GM12878 (cell line): ENCODE results near the gene TFF1. TPM values are rescaled to one million over a fixed set of nuclear protein-coding genes. Genes with fewer than 3 reads are reported as not detected.

Source experiments
- ATAC-seq: fragments of 200-7000 bp; cut with Tn5 transposase; 3 replicates; pipeline ENCODE4 v1.9.1; 2020; ENCODE audit warnings: mild to moderate bottlenecking, moderate library complexity
- BruUV-seq: library from RNA; stranded (reverse); fragments of 400-500 nt; replicated peaks from 2 replicates; lab custom pipeline; 2021; lab: Mats Ljungman, UMichigan
- CTCF ChIA-PET: fragments of 300-600 bp; sonication (Branson Sonifier 250); formaldehyde crosslinking; extraction: SDS; loops from one replicate; lab custom pipeline; 2021; ENCODE audit warnings: inconsistent platforms; lab: Yijun Ruan, JAX
- POLR2A ChIA-PET: fragments of 350-600 bp; formaldehyde crosslinking; extraction: SDS; loops from one replicate; lab custom pipeline; 2021; ENCODE audit warnings: inconsistent platforms; lab: Charles Lee
- RAD21 ChIA-PET: fragments of 300-600 bp; sonication (Branson Sonifier 250); formaldehyde crosslinking; loops from one replicate; lab custom pipeline; 2023; ENCODE audit warnings: antibody characterized with exemption; ENCODE audit not compliant: unreplicated experiment; lab: Charles Lee
- SMC1A ChIA-PET: fragments of 300-600 bp; sonication (Branson Sonifier 250); formaldehyde crosslinking; loops from one replicate; lab custom pipeline; 2023; ENCODE audit not compliant: unreplicated experiment, uncharacterized antibody; lab: Charles Lee
- DNase-seq: peaks from one replicate; pipeline ENCODE4 v3.0.0-alpha.2; 2011; ENCODE audit warnings: low read depth, low spot score
- FAIRE-seq: peaks from 3 replicates; lab custom pipeline; 2011; peaks lifted over from hg19 to GRCh38; lab: Jason Lieb, UNC
- H2AFZ ChIP-seq: 2 replicates; pipeline ENCODE4 v1.6.0; 2011; ENCODE audit warnings: low read depth, low read length, control low read depth; ENCODE audit not compliant: control insufficient read depth
- H3K27ac ChIP-seq: 2 replicates; pipeline ENCODE4 v1.5.1; 2011; ENCODE audit warnings: control low read depth; ENCODE audit not compliant: control insufficient read depth, insufficient read depth
- H3K27me3 ChIP-seq, 2 experiments: replicated peaks in 1 of 2; 2 replicates each; pipeline versions ENCODE4 v1.6.0 to v1.6.1; 2011; ENCODE audit warnings: low read length in 1 of 2; ENCODE audit not compliant: control insufficient read depth in 2 of 2, insufficient read depth in 2 of 2
- H3K36me3 ChIP-seq, 2 experiments: 2 replicates each; pipeline ENCODE4 v1.5.1; 2011; ENCODE audit warnings: low read length in 1 of 2; ENCODE audit not compliant: control insufficient read depth in 2 of 2, insufficient read depth in 2 of 2
- H3K4me1 ChIP-seq: 2 replicates; pipeline ENCODE4 v1.6.1; 2011; ENCODE audit warnings: mild to moderate bottlenecking, low read length, moderate library complexity, mixed read lengths; ENCODE audit not compliant: control insufficient read depth, insufficient read depth
- H3K4me2 ChIP-seq: 2 replicates; pipeline ENCODE4 v1.6.0; 2011; ENCODE audit warnings: control low read depth; ENCODE audit not compliant: control insufficient read depth, insufficient read depth
- H3K4me3 ChIP-seq: fragments of 200-600 bp; sonication (generic); 2 replicates; pipeline ENCODE4 v1.5.1; 2016
- H3K79me2 ChIP-seq: 2 replicates; pipeline ENCODE4 v1.6.0; 2011; ENCODE audit warnings: low read length; ENCODE audit not compliant: control insufficient read depth, insufficient read depth
- H3K9ac ChIP-seq: 2 replicates; pipeline ENCODE4 v1.8.0; 2011; ENCODE audit warnings: low read length, control low read depth, mixed read lengths; ENCODE audit not compliant: control insufficient read depth, insufficient read depth
- H3K9me3 ChIP-seq: replicated peaks from 3 replicates; pipeline ENCODE4 v1.5.1; 2011; ENCODE audit warnings: mild to moderate bottlenecking, low read length; ENCODE audit not compliant: control insufficient read depth, insufficient read depth
- H4K20me1 ChIP-seq: 2 replicates; pipeline ENCODE4 v1.6.0; 2011; ENCODE audit not compliant: control insufficient read depth, insufficient read depth
- BCL11A ChIP-seq: IDR thresholded peaks from 2 replicates; pipeline ENCODE4 v1.6.1; 2011; ENCODE audit warnings: low read depth, low read length
- BCL3 ChIP-seq: IDR thresholded peaks from 2 replicates; pipeline ENCODE4 v1.6.1; 2011; ENCODE audit warnings: borderline replicate concordance, low read depth, mild to moderate bottlenecking, moderate library complexity, low read length; ENCODE audit not compliant: insufficient read depth, poor library complexity, severe bottlenecking
- BCLAF1 ChIP-seq: fragments of 450-650 bp; IDR thresholded peaks from 2 replicates; pipeline ENCODE4 v1.6.1; 2017; ENCODE audit warnings: antibody characterized with exemption, mild to moderate bottlenecking, moderate library complexity
- IKZF2 ChIP-seq, 2 experiments: fragments of 450-650 bp; IDR thresholded peaks; 2 replicates each; pipeline ENCODE4 v1.6.1; 2017; ENCODE audit warnings: mild to moderate bottlenecking in 2 of 2, moderate library complexity in 2 of 2
- JUND ChIP-seq: IDR thresholded peaks from 2 replicates; pipeline ENCODE4 v1.6.1; 2012; ENCODE audit warnings: low read depth, mild to moderate bottlenecking, low read length, improper control_type of control experiment, moderate library complexity
- POU2F2 ChIP-seq: IDR thresholded peaks from 3 replicates; pipeline ENCODE4 v1.6.1; 2011; ENCODE audit warnings: low read depth, mild to moderate bottlenecking, low read length, borderline replicate concordance
- RB1 ChIP-seq: fragments of 450-650 bp; formaldehyde crosslinking; IDR thresholded peaks from 2 replicates; pipeline ENCODE4 v1.6.1; 2017; ENCODE audit warnings: mild to moderate bottlenecking, borderline replicate concordance
- SP1 ChIP-seq: IDR thresholded peaks from one replicate; pipeline ENCODE4 v1.6.1; 2011; ENCODE audit warnings: low read depth, low read length
- SREBF1 ChIP-seq: IDR thresholded peaks from 2 replicates; pipeline ENCODE4 v1.6.1; 2012; ENCODE audit warnings: mild to moderate bottlenecking, low read length
- WGBS: methylation state at CpG from one replicate; pipeline ENCODE4 v1.1.6; 2016; ENCODE audit warnings: low lambda C conversion rate; ENCODE audit not compliant: insufficient replicate concordance, insufficient coverage; ENCODE audit errors: missing lambda C conversion rate; 5-methylcytosine and 5-hydroxymethylcytosine counted together
- in situ Hi-C: fragments of 300-500 bp; cut with MboI; formaldehyde crosslinking; loops from 9 replicates; pipeline ENCODE4 v1.14.3; 2018; ENCODE audit warnings: mixed read lengths
- intact Hi-C: fragments of 100-400 bp; cut with micrococcal nuclease; formaldehyde crosslinking; loops from one replicate; pipeline ENCODE4 v1.14.2; 2022; ENCODE audit not compliant: unreplicated experiment
- polyA plus RNA-seq, 11 experiments: library from polyadenylated mRNA; depleted of rRNA in 4 of 11; unstranded in 6 of 11; stranded (reverse) in 5 of 11; fragments of >200 nt; fragmentation: Nextera tagmentation in 4 of 11; fragmentation: Illumina TruSeq in 1 of 11; extraction: Ambion mirVana in 4 of 11; extraction: Trizol in 1 of 11; gene quantifications; 1 replicate in 1 of 11; 2 replicates in 10 of 11; pipeline versions ENCODE4 v1.2.1 to v1.2.3, GENCODE V29; 2011 to 2016; ENCODE audit warnings: inconsistent platforms in 2 of 11, missing spikeins in 2 of 11, low read depth in 1 of 11
- total RNA-seq, 4 experiments: library from RNA; depleted of rRNA in 3 of 4; stranded (reverse); fragments of >200 nt in 3 of 4; fragmentation: Illumina TruSeq in 1 of 4; extraction: Trizol in 1 of 4; gene quantifications; 2 replicates each; pipeline versions ENCODE4 v1.2.1 to v1.2.3, GENCODE V29; 2013 to 2021
- TF ChIP-seq, protein P1 (sequence below): fragments of 450-650 bp; formaldehyde crosslinking; IDR thresholded peaks from 2 replicates; pipeline ENCODE4 v1.4.0; 2020; ENCODE audit warnings: mild to moderate bottlenecking, moderate library complexity
- TF ChIP-seq, protein P2 (sequence below): fragments of 450-650 bp; IDR thresholded peaks from 2 replicates; pipeline ENCODE4 v1.6.1; 2017; ENCODE audit warnings: mild to moderate bottlenecking, moderate library complexity

The TFF1 gene
- total and polyA plus RNA-seq, 10 of the 15 experiments (the other 5 are each of a cell fraction or from before 2014, with no cell fraction given): 0.13 TPM; not detected in 9

DNA sequence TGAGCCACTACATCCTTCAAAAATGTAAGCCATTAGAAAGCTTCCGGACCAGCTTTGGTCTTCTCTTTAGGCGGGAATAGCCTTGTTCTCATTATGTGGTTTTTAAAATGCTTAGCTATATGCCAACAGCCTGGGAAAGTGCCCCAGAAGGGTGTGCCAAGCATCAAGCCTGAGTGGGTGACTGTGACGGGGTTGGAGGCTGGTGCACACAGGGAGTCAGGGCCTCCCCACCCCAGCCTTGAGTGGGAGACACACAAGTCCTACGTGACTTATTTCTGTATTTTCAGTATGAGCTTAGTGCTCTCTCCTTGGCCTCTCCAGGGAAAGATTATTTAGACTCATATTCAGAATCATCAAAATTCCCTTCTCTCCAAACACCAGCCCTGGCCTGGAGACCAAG, 47.2 kb upstream of the TFF1 start:
- intact Hi-C loops (no loop called here), in situ Hi-C loops (no loop called here)
- no peak for ATAC-seq
- Histone ChIP-seq H3K27me3 (no peaks in the 10 kb centered on the region), H3K4me1 (peaks cover 47% of the 10 kb centered on the region), H2AFZ (no peak overlapping the region), H3K27ac (peak overlapping the region; percentile 95), H3K4me3 (no peak overlapping the region), H3K36me3 (no peaks in the 10 kb centered on the region), H3K4me2 (no peak overlapping the region), H4K20me1 (no peaks in the 10 kb centered on the region), H3K9ac (no peak overlapping the region), H3K9me3 (peaks cover 2% of the 10 kb centered on the region; the same call in 1 of the 3 replicates), H3K79me2 (no peaks in the 10 kb centered on the region)
- no peak for DNase-seq
- FAIRE-seq: no peak
- SMC1A ChIA-PET: interaction anchor here (0.9 to 6.1 kb wide), 11 partner anchors 9 to 74 kb away, joined by 3 to 49 read pairs (median 5); partner anchors contain the start of gene UBASH3A
- 26% methylated on average over 4 of the region's 4 CpGs for WGBS
- no TSS peak for BruUV-seq
- RAD21 ChIA-PET: interaction anchor here (0.6 to 4.2 kb wide), 12 partner anchors 8 to 193 kb away, joined by 3 to 32 read pairs (median 4); no protein-coding TSS in a partner anchor
- POLR2A ChIA-PET: interaction anchor here (0.5 to 5.4 kb wide), 6 partner anchors 8 to 47 kb away, joined by 3 to 34 read pairs (median 6); partner anchors contain the start of gene UBASH3A
- CTCF ChIA-PET: interaction anchor here (0.7 to 1.7 kb wide), 7 partner anchors 9 to 103 kb away, joined by 3 to 5 read pairs (median 3); partner anchors contain the start of gene UBASH3A
- TF ChIP-seq POU2F2 (no peak), SREBF1 (no peak), IKZF2 (IDR thresholded peaks at IDR 0.05) (peak in 1 of 2 experiments; percentile 33; a peak in 1 of 4 replicates), JUND (no peak), BCLAF1 (no peak), BCL3 (peak; percentile 25), BCL11A (no peak), RB1 (no peak), SP1 (no peak)
- TF ChIP-seq, protein P1, sequence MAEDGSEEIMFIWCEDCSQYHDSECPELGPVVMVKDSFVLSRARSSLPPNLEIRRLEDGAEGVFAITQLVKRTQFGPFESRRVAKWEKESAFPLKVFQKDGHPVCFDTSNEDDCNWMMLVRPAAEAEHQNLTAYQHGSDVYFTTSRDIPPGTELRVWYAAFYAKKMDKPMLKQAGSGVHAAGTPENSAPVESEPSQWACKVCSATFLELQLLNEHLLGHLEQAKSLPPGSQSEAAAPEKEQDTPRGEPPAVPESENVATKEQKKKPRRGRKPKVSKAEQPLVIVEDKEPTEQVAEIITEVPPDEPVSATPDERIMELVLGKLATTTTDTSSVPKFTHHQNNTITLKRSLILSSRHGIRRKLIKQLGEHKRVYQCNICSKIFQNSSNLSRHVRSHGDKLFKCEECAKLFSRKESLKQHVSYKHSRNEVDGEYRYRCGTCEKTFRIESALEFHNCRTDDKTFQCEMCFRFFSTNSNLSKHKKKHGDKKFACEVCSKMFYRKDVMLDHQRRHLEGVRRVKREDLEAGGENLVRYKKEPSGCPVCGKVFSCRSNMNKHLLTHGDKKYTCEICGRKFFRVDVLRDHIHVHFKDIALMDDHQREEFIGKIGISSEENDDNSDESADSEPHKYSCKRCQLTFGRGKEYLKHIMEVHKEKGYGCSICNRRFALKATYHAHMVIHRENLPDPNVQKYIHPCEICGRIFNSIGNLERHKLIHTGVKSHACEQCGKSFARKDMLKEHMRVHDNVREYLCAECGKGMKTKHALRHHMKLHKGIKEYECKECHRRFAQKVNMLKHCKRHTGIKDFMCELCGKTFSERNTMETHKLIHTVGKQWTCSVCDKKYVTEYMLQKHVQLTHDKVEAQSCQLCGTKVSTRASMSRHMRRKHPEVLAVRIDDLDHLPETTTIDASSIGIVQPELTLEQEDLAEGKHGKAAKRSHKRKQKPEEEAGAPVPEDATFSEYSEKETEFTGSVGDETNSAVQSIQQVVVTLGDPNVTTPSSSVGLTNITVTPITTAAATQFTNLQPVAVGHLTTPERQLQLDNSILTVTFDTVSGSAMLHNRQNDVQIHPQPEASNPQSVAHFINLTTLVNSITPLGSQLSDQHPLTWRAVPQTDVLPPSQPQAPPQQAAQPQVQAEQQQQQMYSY (CRISPR knock-in tag): no peak
- TF ChIP-seq, protein P2, sequence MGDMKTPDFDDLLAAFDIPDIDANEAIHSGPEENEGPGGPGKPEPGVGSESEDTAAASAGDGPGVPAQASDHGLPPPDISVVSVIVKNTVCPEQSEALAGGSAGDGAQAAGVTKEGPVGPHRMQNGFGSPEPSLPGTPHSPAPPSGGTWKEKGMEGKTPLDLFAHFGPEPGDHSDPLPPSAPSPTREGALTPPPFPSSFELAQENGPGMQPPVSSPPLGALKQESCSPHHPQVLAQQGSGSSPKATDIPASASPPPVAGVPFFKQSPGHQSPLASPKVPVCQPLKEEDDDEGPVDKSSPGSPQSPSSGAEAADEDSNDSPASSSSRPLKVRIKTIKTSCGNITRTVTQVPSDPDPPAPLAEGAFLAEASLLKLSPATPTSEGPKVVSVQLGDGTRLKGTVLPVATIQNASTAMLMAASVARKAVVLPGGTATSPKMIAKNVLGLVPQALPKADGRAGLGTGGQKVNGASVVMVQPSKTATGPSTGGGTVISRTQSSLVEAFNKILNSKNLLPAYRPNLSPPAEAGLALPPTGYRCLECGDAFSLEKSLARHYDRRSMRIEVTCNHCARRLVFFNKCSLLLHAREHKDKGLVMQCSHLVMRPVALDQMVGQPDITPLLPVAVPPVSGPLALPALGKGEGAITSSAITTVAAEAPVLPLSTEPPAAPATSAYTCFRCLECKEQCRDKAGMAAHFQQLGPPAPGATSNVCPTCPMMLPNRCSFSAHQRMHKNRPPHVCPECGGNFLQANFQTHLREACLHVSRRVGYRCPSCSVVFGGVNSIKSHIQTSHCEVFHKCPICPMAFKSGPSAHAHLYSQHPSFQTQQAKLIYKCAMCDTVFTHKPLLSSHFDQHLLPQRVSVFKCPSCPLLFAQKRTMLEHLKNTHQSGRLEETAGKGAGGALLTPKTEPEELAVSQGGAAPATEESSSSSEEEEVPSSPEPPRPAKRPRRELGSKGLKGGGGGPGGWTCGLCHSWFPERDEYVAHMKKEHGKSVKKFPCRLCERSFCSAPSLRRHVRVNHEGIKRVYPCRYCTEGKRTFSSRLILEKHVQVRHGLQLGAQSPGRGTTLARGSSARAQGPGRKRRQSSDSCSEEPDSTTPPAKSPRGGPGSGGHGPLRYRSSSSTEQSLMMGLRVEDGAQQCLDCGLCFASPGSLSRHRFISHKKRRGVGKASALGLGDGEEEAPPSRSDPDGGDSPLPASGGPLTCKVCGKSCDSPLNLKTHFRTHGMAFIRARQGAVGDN: peak; percentile 38
